H1 (cell line): Measurements from ENCODE around the gene ZNF521.

Experiments
- CTCF ChIP-seq, 3 experiments: IDR thresholded peaks; 1 replicate in 2 of 3; 2 replicates in 1 of 3; pipeline versions ENCODE4 v1.5.1 to v1.6.1; 2011; ENCODE audit warnings: low read length in 3 of 3, mild to moderate bottlenecking in 3 of 3, inconsistent platforms in 2 of 3, low read depth in 1 of 3, moderate library complexity in 1 of 3; ENCODE audit not compliant: insufficient read depth in 1 of 3; ENCODE audit errors: control extremely low read depth in 1 of 3
- EZH2 ChIP-seq: fragments of 200-600 bp; sonication (generic); IDR thresholded peaks from 2 replicates; pipeline ENCODE4 v1.7.1; 2012; ENCODE audit warnings: low read depth, mild to moderate bottlenecking, moderate library complexity, low read length, inconsistent platforms; ENCODE audit not compliant: severe bottlenecking
- HDAC6 ChIP-seq: IDR thresholded peaks from one replicate; pipeline ENCODE4 v1.7.1; 2012; ENCODE audit warnings: low read depth, mild to moderate bottlenecking, inconsistent platforms, low read length, moderate library complexity
- POLR2A ChIP-seq, 2 experiments: IDR thresholded peaks; 1 replicate in 1 of 2; 2 replicates in 1 of 2; pipeline ENCODE4 v1.6.1; 2011; ENCODE audit warnings: low read depth in 2 of 2, low read length in 2 of 2, mild to moderate bottlenecking in 2 of 2; ENCODE audit errors: control extremely low read depth in 1 of 2
- POLR2AphosphoS5 ChIP-seq: IDR thresholded peaks from 2 replicates; pipeline ENCODE4 v1.6.1; 2011; ENCODE audit warnings: low read depth, low read length
- SP1 ChIP-seq: IDR thresholded peaks from 2 replicates; pipeline ENCODE4 v1.6.1; 2011; ENCODE audit warnings: low read depth, low read length

- TF ChIP-seq CTCF (IDR thresholded peaks at IDR 0.05; ENCODE audit: control extremely low read depth in 1 of 3, insufficient read depth in 1 of 3, low read depth in 1 of 3, low read length in 3 of 3) (no peak), EZH2 (no peak), SP1 (no peak), POLR2A (IDR thresholded peaks at IDR 0.05; ENCODE audit: control extremely low read depth in 1 of 2, low read depth in 2 of 2, low read length in 2 of 2) (no peak), POLR2AphosphoS5 (no peak), HDAC6 (no peak)
Observed at GRCh38 chr18:25067275-25068025, 284.5 kb downstream of the ZNF521 start.
